ENCODE measurements around the gene UBE2G2. TPM values are rescaled to one million over a fixed set of nuclear protein-coding genes. Genes with fewer than 3 reads are reported as not detected.

The UBE2G2 gene, protein sequence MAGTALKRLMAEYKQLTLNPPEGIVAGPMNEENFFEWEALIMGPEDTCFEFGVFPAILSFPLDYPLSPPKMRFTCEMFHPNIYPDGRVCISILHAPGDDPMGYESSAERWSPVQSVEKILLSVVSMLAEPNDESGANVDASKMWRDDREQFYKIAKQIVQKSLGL
- 68.0 and 76.8 TPM in 2 replicates for total RNA-seq

DNA sequence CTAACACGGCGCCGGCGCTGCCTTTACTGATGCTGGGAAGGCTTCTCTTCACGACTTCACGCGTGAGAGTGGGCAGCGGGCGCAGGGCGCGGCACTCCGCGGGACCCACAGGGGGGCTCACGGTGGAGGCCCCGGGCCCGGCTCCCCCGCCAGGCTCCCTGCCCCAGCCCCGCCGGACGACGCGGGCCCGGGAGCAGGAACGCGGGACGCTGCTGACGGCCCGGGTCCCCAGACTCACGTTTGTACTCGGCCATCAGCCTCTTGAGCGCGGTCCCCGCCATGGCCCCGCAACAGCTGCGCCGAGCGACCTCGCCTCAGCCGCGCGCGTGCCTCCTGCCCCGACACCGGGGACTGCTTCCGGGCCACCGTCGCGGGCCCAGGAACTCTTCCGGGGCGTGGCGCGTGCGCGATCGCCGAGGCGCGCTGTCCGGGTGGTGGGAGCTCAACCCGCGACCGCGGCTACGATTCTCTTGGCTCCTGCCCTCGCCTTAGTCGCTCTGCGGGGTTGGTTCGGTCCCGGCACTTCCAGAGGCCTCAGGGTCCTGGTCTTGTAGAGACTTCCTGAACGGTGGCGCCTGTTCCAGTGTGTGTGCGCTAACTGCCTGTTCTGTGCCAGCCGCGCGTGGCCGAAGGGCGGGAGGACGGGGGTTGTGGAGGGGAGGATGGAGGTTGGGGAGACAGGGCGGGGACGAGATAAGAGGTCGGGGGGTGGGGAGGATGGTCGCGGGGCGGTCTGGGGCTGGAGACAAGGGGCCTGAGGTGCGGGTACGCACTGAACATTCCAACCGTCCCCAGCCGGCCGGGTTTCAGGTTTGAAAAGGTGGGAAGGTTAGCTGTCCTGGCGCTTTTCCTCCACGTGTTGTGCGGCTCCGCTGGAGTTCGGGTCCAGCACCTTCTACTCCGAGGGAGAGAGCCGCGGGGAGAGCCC is at the start of gene UBE2G2:
Gene UBE2G2, minus strand, starts transcription at position 353 of the 928 bp plus-strand sequence. Its CDS starts 72 bp downstream, at position 281.

DNA sequence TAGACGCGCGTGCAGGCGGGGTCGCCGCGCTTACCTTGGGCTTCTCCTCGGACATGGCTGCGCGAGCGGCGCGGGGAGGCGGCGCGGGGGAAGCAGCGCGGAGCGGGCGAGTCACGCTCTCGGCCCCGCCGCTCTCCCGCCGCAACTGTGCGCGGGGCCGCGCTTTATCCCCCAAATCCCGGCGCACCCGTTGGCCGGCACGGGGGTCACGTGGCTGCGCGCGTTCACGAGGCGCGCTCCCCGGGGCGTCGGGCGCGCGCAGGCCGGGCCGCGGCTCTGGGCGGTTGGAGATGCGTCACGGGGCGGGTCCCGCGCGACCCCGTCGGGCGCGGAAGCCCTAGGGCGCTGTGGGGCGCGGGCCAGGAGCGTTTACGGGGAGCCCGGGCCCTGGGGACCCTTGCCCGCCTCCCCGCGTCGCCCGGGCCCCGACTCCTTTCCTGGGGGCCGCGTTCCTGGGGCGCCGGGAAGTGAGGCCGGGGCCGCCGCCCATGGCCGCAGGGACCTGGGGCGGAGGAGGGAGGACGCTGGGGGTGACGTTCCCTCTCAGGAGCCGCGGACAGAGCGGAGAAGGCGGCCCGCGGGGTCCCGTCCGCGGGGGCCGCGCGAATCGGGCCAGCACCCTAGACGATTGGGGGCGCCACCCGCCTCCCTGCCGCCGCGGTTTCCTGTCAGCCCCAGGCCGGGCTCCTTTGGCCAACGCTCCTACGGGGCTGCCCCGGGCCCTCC is 16.5 kb upstream of the UBE2G2 start, which contains the start of gene SUMO3:
Gene SUMO3, minus strand, starts transcription at position 149 of the 726 bp plus-strand sequence. Its CDS starts 94 bp downstream, at position 55.

Other genes starting within 250 kb of the UBE2G2 start
- gene KRTAP10-3, start 243.0 kb downstream of the UBE2G2 start, total RNA-seq = not detected in 2 replicates
- gene KRTAP10-4, start 228.1 kb downstream of the UBE2G2 start, total RNA-seq = not detected in 2 replicates
- gene KRTAP10-5, start 221.2 kb downstream of the UBE2G2 start, total RNA-seq = not detected in 2 replicates
- not detected in 2 replicates for gene KRTAP10-6, start 209.3 kb downstream of the UBE2G2 start, total RNA-seq
- not detected in 2 replicates for gene KRTAP10-7, start 201.2 kb downstream of the UBE2G2 start, total RNA-seq
- not detected in 2 replicates for gene KRTAP10-8, start 189.7 kb downstream of the UBE2G2 start, total RNA-seq
- gene KRTAP10-9, start 174.7 kb downstream of the UBE2G2 start, total RNA-seq = not detected in 2 replicates
- not detected in 2 replicates for gene KRTAP10-10, start 164.5 kb downstream of the UBE2G2 start, total RNA-seq
- not detected in 2 replicates for gene KRTAP10-11, start 155.4 kb downstream of the UBE2G2 start, total RNA-seq
- gene KRTAP12-4, start 147.2 kb downstream of the UBE2G2 start, total RNA-seq = not detected in 2 replicates
- not detected in 2 replicates for gene KRTAP12-3, start 143.9 kb downstream of the UBE2G2 start, total RNA-seq
- not detected in 2 replicates for gene KRTAP12-2, start 134.9 kb downstream of the UBE2G2 start, total RNA-seq
- not detected in 2 replicates for gene KRTAP12-1, start 119.7 kb downstream of the UBE2G2 start, total RNA-seq
- gene KRTAP10-12, start 104.6 kb downstream of the UBE2G2 start, total RNA-seq = not detected in 2 replicates
- not detected in 2 replicates for gene TSPEAR, start 90.2 kb downstream of the UBE2G2 start, total RNA-seq
- gene SUMO3, start 16.2 kb upstream of the UBE2G2 start, total RNA-seq = 86.3 and 90.5 TPM in 2 replicates
- 220 and 298 TPM in 2 replicates for gene PTTG1IP, start 71.9 kb upstream of the UBE2G2 start, total RNA-seq
- 0.06 and 0.13 TPM in 2 replicates for gene ITGB2, start 119.1 kb upstream of the UBE2G2 start, total RNA-seq
- 13.1 and 17.6 TPM in 2 replicates for gene SLX9, start 138.2 kb upstream of the UBE2G2 start, total RNA-seq

Measured in aortic smooth muscle cell (primary cell).